GM12874 (cell line): ENCODE results near the gene SRSF11.

Source experiments
- CTCF ChIP-seq: IDR thresholded peaks from 2 replicates; pipeline ENCODE4 v1.5.1; 2011; ENCODE audit warnings: low read depth, mild to moderate bottlenecking, control low read depth, low read length, moderate library complexity; ENCODE audit not compliant: insufficient read depth

Gene SRSF11

GRCh38 chr1:70221238-70222121, at the start of gene SRSF11:
Gene SRSF11 (plus strand): TSS chr1:70221380. CDS start chr1:70221637, 257 bp downstream.
- no peak for TF ChIP-seq CTCF

- no peak for TF ChIP-seq CTCF
These were observed 49.7 kb upstream of the SRSF11 start for GRCh38 chr1:70171512-70171911.

- TF ChIP-seq CTCF: no peak
These were observed 32.7 kb upstream of the SRSF11 start for GRCh38 chr1:70188522-70188921.

- no peak for TF ChIP-seq CTCF
These were observed 31.0 kb upstream of the SRSF11 start for GRCh38 chr1:70190180-70190579.

GRCh38 chr1:70194601-70195000, 26.6 kb upstream of the SRSF11 start:
- no peak for TF ChIP-seq CTCF

GRCh38 chr1:70195342-70195741, 25.8 kb upstream of the SRSF11 start:
- no peak for TF ChIP-seq CTCF

GRCh38 chr1:70196333-70196732, 24.8 kb upstream of the SRSF11 start:
- no peak for TF ChIP-seq CTCF
